Femur (tissue), 1 donor: ENCODE data around the gene CDH23.

Experiments
- DNase-seq: peaks from one replicate; pipeline ENCODE4 v3.0.0-alpha.2; 2017

CDH23 gene

GRCh38 chr10:71646592-71647292 lies 250.0 kb downstream of the CDH23 start:
- DNase-seq = no peak

- DNase-seq = no peak
Measured at GRCh38 chr10:71647526-71648253, 251.0 kb downstream of the CDH23 start.

- peak; percentile 37 for DNase-seq
Measured at GRCh38 chr10:71648254-71648932, 251.7 kb downstream of the CDH23 start.

GRCh38 chr10:71648933-71649320 lies 252.2 kb downstream of the CDH23 start:
- DNase-seq = no peak

- no peak for DNase-seq
Measured at GRCh38 chr10:71649631-71650030, 252.9 kb downstream of the CDH23 start.

- DNase-seq = no peak
Measured at GRCh38 chr10:71650397-71650796, 253.7 kb downstream of the CDH23 start.

GRCh38 chr10:71651428-71651827 lies 254.7 kb downstream of the CDH23 start:
- DNase-seq = no peak

GRCh38 chr10:71651928-71652327 lies 255.2 kb downstream of the CDH23 start:
- no peak for DNase-seq

- no peak for DNase-seq
Measured at GRCh38 chr10:71653044-71653443, 256.3 kb downstream of the CDH23 start.

GRCh38 chr10:71656220-71656619 lies 259.5 kb downstream of the CDH23 start:
- no peak for DNase-seq

GRCh38 chr10:71657604-71658466 lies 261.1 kb downstream of the CDH23 start:
- DNase-seq = no peak

- no peak for DNase-seq
Measured at GRCh38 chr10:71658467-71658745, 261.7 kb downstream of the CDH23 start.

- DNase-seq = no peak
Measured at GRCh38 chr10:71659111-71659634, 262.5 kb downstream of the CDH23 start.

GRCh38 chr10:71659737-71660136 lies 263.0 kb downstream of the CDH23 start:
- DNase-seq = no peak

- DNase-seq = no peak
Measured at GRCh38 chr10:71660313-71660712, 263.6 kb downstream of the CDH23 start.

- DNase-seq = no peak
Measured at GRCh38 chr10:71661060-71661622, 264.4 kb downstream of the CDH23 start.

GRCh38 chr10:71661779-71662336 lies 265.1 kb downstream of the CDH23 start:
- DNase-seq = no peak

GRCh38 chr10:71663311-71663710 lies 266.6 kb downstream of the CDH23 start:
- no peak for DNase-seq

GRCh38 chr10:71664585-71664984 lies 267.9 kb downstream of the CDH23 start:
- no peak for DNase-seq

- DNase-seq = no peak
Measured at GRCh38 chr10:71665456-71665855, 268.7 kb downstream of the CDH23 start.

GRCh38 chr10:71666639-71667386 lies 270.1 kb downstream of the CDH23 start:
- DNase-seq = no peak

- DNase-seq = no peak
Measured at GRCh38 chr10:71667387-71667752, 270.6 kb downstream of the CDH23 start.
